Stomach (tissue), 9 donors: ENCODE measurements around the gene WDR27. TPM values are rescaled to one million over a fixed set of nuclear protein-coding genes. Genes with fewer than 3 reads are reported as not detected.

ENCODE experiments used
- DNase-seq, 2 donors: peaks; one replicate each; pipeline versions ENCODE4 v3.0.0 to v3.0.0-alpha.2; 2013 to 2019
- H3K27ac ChIP-seq, 5 donors: fragments of 200-600 bp in 4 of 5; sonication (generic) in 4 of 5; one replicate each; pipeline ENCODE4 v1.5.1; 2013 to 2019; ENCODE audit warnings: mild to moderate bottlenecking in 1 of 5, moderate library complexity in 1 of 5
- H3K27me3 ChIP-seq, 3 donors: fragments of 200-600 bp; sonication (generic); one replicate each; pipeline ENCODE4 v1.5.1; 2017 to 2019; ENCODE audit warnings: mixed run types in 1 of 3
- H3K36me3 ChIP-seq, 4 donors: fragments of 200-600 bp; sonication (generic); 1 replicate in 3 of 4; 2 replicates in 1 of 4; pipeline ENCODE4 v1.5.1; 2016 to 2019
- H3K4me1 ChIP-seq, 4 donors: fragments of 200-600 bp; sonication (generic); one replicate each; pipeline ENCODE4 v1.5.1; 2016 to 2019
- H3K4me3 ChIP-seq, 4 donors: fragments of 200-600 bp; sonication (generic) in 3 of 4; one replicate each; pipeline ENCODE4 v1.5.1; 2016 to 2019; ENCODE audit warnings: mild to moderate bottlenecking in 1 of 4
- H3K9me3 ChIP-seq, 4 donors: fragments of 200-600 bp; sonication (generic); one replicate each; pipeline ENCODE4 v1.5.1; 2016 to 2019
- EP300 ChIP-seq: sonication (generic); formaldehyde crosslinking; IDR thresholded peaks from one replicate; pipeline ENCODE4 v1.6.1; 2017; ENCODE audit warnings: antibody characterized with exemption
- POLR2A ChIP-seq, 4 donors: fragments of 450-650 bp; IDR thresholded peaks; one replicate each; pipeline ENCODE4 v1.6.1; 2016; ENCODE audit warnings: antibody characterized with exemption in 4 of 4, control low read depth in 2 of 4, mild to moderate bottlenecking in 1 of 4, moderate library complexity in 1 of 4
- POLR2AphosphoS5 ChIP-seq, 3 donors: sonication (generic); formaldehyde crosslinking; IDR thresholded peaks; one replicate each; pipeline ENCODE4 v1.6.1; 2016; ENCODE audit warnings: antibody characterized with exemption in 3 of 3
- WGBS, 5 donors: extraction: QIAGEN DNeasy Blood & Tissue Kit in 3 of 5; methylation state at CpG; one replicate each; pipeline versions ENCODE4 v1.1.5 to v1.1.7; 2013 to 2018; 5-methylcytosine and 5-hydroxymethylcytosine counted together
- intact Hi-C: fragments of 100-400 bp; cut with DNase I; formaldehyde crosslinking; loops from one replicate; pipeline ENCODE4 v1.15.1; 2023; ENCODE audit warnings: low total_unique reads
- polyA plus RNA-seq, 3 donors: library from polyadenylated mRNA; stranded (reverse); fragments of 200-250 nt; gene quantifications; one replicate each; pipeline ENCODE4 v1.2.3, GENCODE V29; 2013
- total RNA-seq, 5 donors: library from RNA; depleted of rRNA; stranded (reverse); fragments of >200 nt; gene quantifications; one replicate each; pipeline versions ENCODE4 v1.1.0 to v1.2.3, GENCODE V29; 2014 to 2016
- TF ChIP-seq, protein P1 (sequence below), 7 experiments: fragments of 450-650 bp in 4 of 7; fragments of 200-600 bp in 3 of 7; sonication (generic) in 3 of 7; IDR thresholded peaks; one replicate each; pipeline ENCODE4 v1.5.1; 2016 to 2019; ENCODE audit warnings: antibody characterized with exemption in 7 of 7, control low read depth in 2 of 7, mild to moderate bottlenecking in 1 of 7
- donor health status: healthy with polysubstance abuse.
- donor health status: Bipolar disorder and iron deficiency.
- donor health status: healthy.

Gene WDR27
- total and polyA plus RNA-seq, 8 donors = 4.9 to 271 (median 39.9) TPM

DNA sequence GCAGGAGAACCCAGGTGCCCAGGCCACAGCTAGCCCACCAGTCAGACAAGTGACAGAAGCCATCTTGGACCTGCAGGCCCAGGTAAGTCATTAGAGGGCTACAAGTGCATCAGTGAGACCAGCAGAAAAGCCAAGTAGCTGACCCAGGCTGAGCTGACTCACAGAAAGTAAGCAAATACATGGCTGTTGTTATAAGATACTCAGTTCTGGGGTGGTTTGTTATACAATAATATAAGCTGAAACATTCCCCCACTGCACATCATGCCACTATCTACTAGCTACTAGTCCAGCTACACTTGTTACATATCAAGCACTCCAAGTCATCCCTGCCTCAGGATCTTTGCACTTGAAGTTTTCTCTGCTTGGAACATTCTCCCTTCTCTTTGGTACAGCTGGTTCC lies 39.5 kb upstream of the WDR27 start:
- no peak overlapping the region for H3K4me3 ChIP-seq
- DNase-seq = no peak
- peaks cover 0 to 4% (median 0%) of the 10 kb centered on the region in 4 donors for H3K9me3 ChIP-seq
- intact Hi-C loops = no loop called here
- no peaks in the 10 kb centered on the region for H3K36me3 ChIP-seq
- H3K4me1 ChIP-seq = no peaks in the 10 kb centered on the region
- TF ChIP-seq POLR2AphosphoS5 (IDR thresholded peaks at IDR 0.05) (no peak), POLR2A (IDR thresholded peaks at IDR 0.05) (no peak), EP300 (no peak)
- TF ChIP-seq, protein P1, sequence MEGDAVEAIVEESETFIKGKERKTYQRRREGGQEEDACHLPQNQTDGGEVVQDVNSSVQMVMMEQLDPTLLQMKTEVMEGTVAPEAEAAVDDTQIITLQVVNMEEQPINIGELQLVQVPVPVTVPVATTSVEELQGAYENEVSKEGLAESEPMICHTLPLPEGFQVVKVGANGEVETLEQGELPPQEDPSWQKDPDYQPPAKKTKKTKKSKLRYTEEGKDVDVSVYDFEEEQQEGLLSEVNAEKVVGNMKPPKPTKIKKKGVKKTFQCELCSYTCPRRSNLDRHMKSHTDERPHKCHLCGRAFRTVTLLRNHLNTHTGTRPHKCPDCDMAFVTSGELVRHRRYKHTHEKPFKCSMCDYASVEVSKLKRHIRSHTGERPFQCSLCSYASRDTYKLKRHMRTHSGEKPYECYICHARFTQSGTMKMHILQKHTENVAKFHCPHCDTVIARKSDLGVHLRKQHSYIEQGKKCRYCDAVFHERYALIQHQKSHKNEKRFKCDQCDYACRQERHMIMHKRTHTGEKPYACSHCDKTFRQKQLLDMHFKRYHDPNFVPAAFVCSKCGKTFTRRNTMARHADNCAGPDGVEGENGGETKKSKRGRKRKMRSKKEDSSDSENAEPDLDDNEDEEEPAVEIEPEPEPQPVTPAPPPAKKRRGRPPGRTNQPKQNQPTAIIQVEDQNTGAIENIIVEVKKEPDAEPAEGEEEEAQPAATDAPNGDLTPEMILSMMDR (IDR thresholded peaks at IDR 0.05) = no peak
- no peaks in the 10 kb centered on the region for H3K27me3 ChIP-seq
- no peak overlapping the region for H3K27ac ChIP-seq

DNA sequence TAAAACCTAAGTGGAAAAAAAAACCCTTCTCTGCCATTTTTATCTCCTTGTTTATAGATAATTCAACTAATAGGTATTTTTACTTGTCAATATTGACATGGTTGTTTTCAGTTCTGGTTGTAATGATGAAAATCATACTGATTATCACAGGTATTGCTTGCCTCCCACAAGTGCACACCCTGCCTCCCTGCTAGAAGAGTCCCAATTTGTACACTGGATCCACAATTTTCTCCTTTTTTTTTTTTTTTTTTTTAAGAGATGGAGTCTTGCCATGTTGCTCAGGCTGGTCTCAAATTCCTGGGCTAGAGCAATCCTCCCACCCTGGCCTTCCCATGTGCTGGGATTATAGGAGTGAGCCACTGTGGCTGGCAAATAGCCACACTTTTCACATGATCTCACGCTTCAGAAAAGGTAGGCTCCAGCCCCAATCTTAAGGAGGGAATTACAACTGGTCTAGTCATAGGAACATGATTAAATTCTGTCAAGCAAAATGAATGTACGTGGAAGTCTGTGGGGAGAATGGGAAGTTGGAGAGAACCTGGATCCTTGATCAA lies 37.2 kb upstream of the WDR27 start:
- DNase-seq = no peak
- no peaks in the 10 kb centered on the region for H3K9me3 ChIP-seq
- no peaks in the 10 kb centered on the region for H3K4me1 ChIP-seq
- no peaks in the 10 kb centered on the region for H3K36me3 ChIP-seq
- no peak overlapping the region for H3K27ac ChIP-seq
- H3K4me3 ChIP-seq = no peak overlapping the region
- WGBS, 5 donors = 78 to 91% (median 80%) methylated on average over 2 of the region's 2 CpGs
- intact Hi-C loops = no loop called here
- H3K27me3 ChIP-seq = no peaks in the 10 kb centered on the region
- TF ChIP-seq, protein P1 (IDR thresholded peaks at IDR 0.05) = no peak
- TF ChIP-seq POLR2AphosphoS5 (IDR thresholded peaks at IDR 0.05) (no peak), POLR2A (IDR thresholded peaks at IDR 0.05) (no peak), EP300 (no peak)

DNA sequence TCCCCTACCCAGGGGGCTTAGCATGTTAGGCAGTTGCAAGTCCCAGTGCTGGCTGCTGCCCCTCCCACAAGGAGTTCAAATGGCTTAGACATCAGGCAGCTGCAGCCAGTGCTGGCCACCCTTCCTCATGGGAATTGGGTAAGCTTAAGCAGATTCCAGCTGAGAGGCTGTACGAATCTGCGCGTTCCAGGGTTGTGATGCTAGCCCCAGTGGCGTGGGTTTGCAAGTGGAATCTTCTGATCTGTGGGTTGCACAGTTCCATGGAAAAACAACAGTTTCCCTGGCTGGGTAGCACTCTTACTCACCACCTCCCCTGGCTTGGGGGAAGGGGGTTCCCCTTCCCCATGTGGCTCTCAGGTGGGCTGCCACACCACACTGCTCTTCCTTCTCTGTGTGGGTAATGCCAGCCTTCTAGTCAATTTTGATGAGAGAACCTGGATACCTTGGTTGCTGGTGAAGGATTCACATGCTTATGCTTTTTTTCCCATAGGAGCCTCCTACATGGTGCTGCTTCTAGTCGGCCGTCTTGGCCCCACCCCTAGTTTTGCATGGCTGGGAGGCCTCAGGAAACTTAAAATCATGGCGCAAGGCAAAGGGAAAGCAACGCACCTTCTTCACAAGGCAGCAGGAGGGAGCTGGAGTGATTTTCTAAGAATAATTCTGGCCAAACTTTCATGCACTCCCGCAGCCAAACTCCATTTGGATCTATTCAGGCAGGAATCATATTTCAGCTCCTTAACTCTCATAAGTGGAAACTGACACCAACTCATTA lies 36.6 kb upstream of the WDR27 start:
- intact Hi-C loops = no loop called here
- no peaks in the 10 kb centered on the region for H3K4me1 ChIP-seq
- 56 to 75% (median 69%) methylated on average over 9 of the region's 9 CpGs for WGBS, 5 donors
- no peaks in the 10 kb centered on the region for H3K27me3 ChIP-seq
- H3K9me3 ChIP-seq = no peaks in the 10 kb centered on the region
- no peak overlapping the region for H3K27ac ChIP-seq
- no peaks in the 10 kb centered on the region for H3K36me3 ChIP-seq
- no peak for TF ChIP-seq EP300
- no peak for TF ChIP-seq POLR2AphosphoS5 (IDR thresholded peaks at IDR 0.05)
- TF ChIP-seq POLR2A (IDR thresholded peaks at IDR 0.05) = no peak
- TF ChIP-seq, protein P1 (IDR thresholded peaks at IDR 0.05) = no peak
- DNase-seq = no peak
- no peak overlapping the region for H3K4me3 ChIP-seq

GRCh38 chr6:169729961-169730360 lies 28.1 kb upstream of the WDR27 start:
- no peak for DNase-seq
- Histone ChIP-seq H3K4me1 (peaks cover 5 to 10% (median 8%) of the 10 kb centered on the region in 4 donors), H3K4me3 (no peak overlapping the region), H3K27me3 (no peaks in the 10 kb centered on the region), H3K9me3 (no peaks in the 10 kb centered on the region), H3K27ac (no peak overlapping the region), H3K36me3 (no peaks in the 10 kb centered on the region)
- TF ChIP-seq, protein P1 (IDR thresholded peaks at IDR 0.05) = no peak
- TF ChIP-seq POLR2A (IDR thresholded peaks at IDR 0.05) (no peak), EP300 (no peak), POLR2AphosphoS5 (IDR thresholded peaks at IDR 0.05) (no peak)
- intact Hi-C loops = no loop called here
